ENCODE measurements around the gene ITPKB. TPM values are rescaled to one million over a fixed set of nuclear protein-coding genes. Genes with fewer than 3 reads are reported as not detected.

Gene ITPKB
- total and polyA plus RNA-seq, 2 experiments from 2014 or later = 0.31 to 5.2 TPM

GRCh38 chr1:226710501-226710900 lies 28.6 kb downstream of the ITPKB start:
- H4K20me1 ChIP-seq (replicated peaks; ENCODE audit: insufficient read depth) = no peaks in the 10 kb centered on the region

More at GRCh38 chr1:226710501-226710900, 28.6 kb downstream of the ITPKB start:
- no peak overlapping the region for H3K27ac ChIP-seq (ENCODE audit: low read depth)
- no peak overlapping the region for H3K27ac Mint-ChIP-seq
- no peaks in the 10 kb centered on the region for H3K36me3 Mint-ChIP-seq (ENCODE audit: low read depth)
- ATAC-seq (no peak), DNase-seq (ENCODE audit: low spot score) (no peak)
- no peak overlapping the region for H3K4me2 ChIP-seq
- no peaks in the 10 kb centered on the region for H3K79me2 ChIP-seq (replicated peaks; ENCODE audit: insufficient read depth)
- H3K36me3 ChIP-seq (ENCODE audit: insufficient read depth) = no peaks in the 10 kb centered on the region
- H3F3A ChIP-seq (replicated peaks; ENCODE audit: low read depth) = no peaks in the 10 kb centered on the region
- no peaks in the 10 kb centered on the region; the same call in 2 of the 3 replicates for H3K9me3 Mint-ChIP-seq
- no peak overlapping the region for H2AFZ ChIP-seq
- no peaks in the 10 kb centered on the region for H3K27me3 Mint-ChIP-seq (ENCODE audit: insufficient read depth, low read depth, poor library complexity)
- no peak overlapping the region for H3K4me3 ChIP-seq
- H3K27me3 ChIP-seq (ENCODE audit: insufficient read depth) = no peaks in the 10 kb centered on the region
- no peak overlapping the region for H3K4me3 Mint-ChIP-seq
- no peak for TF ChIP-seq ZNF462 (CRISPR knock-in tag; IDR thresholded peaks at IDR 0.05)
- H3K4me1 ChIP-seq (ENCODE audit: insufficient read depth) = peaks cover 5% of the 10 kb centered on the region; the same call in 1 of the 2 replicates
- no peaks in the 10 kb centered on the region for H3K9me2 ChIP-seq (ENCODE audit: insufficient read depth)
- H3K4me1 Mint-ChIP-seq = peaks cover 22% of the 10 kb centered on the region

Measured in GM23338 (cell line).